Sigmoid colon (tissue), 4 donors: ENCODE results near the gene CALML3.

ENCODE experiments used
- CTCF ChIP-seq, 4 experiments: fragments of 450-650 bp in 3 of 4; fragments of 200-600 bp in 1 of 4; IDR thresholded peaks; one replicate each; pipeline ENCODE4 v1.5.1; 2016 to 2019; ENCODE audit warnings: antibody characterized with exemption in 4 of 4, mild to moderate bottlenecking in 3 of 4, moderate library complexity in 2 of 4
- EP300 ChIP-seq, 4 donors: sonication (generic); formaldehyde crosslinking; IDR thresholded peaks; one replicate each; pipeline ENCODE4 v1.6.1; 2017; ENCODE audit warnings: antibody characterized with exemption in 4 of 4
- POLR2A ChIP-seq, 2 donors: fragments of 450-650 bp; IDR thresholded peaks; one replicate each; pipeline ENCODE4 v1.6.1; 2016; ENCODE audit warnings: antibody characterized with exemption in 2 of 2, mild to moderate bottlenecking in 2 of 2, moderate library complexity in 2 of 2
- POLR2AphosphoS5 ChIP-seq, 4 donors: sonication (generic); formaldehyde crosslinking; IDR thresholded peaks; one replicate each; pipeline ENCODE4 v1.6.1; 2017; ENCODE audit warnings: antibody characterized with exemption in 4 of 4

- TF ChIP-seq CTCF (IDR thresholded peaks at IDR 0.05) (no peak), EP300 (IDR thresholded peaks at IDR 0.05) (no peak), POLR2A (IDR thresholded peaks at IDR 0.05) (no peak), POLR2AphosphoS5 (IDR thresholded peaks at IDR 0.05) (no peak)
Observed at GRCh38 chr10:5555881-5556280, 31.1 kb downstream of the CALML3 start.
